DOHH2 (cell line): ENCODE results near the gene MRPL55.

Experiments used
- H3F3A ChIP-seq: fragments of 200-600 bp; sonication (generic), shearing (Covaris generic); 2 replicates; pipeline ENCODE4 v1.6.0; 2016; ENCODE audit warnings: antibody characterized with exemption, mild to moderate bottlenecking; ENCODE audit not compliant: control insufficient read depth, insufficient read depth
- H3K27ac ChIP-seq: fragments of 200-600 bp; sonication (generic); 2 replicates; pipeline ENCODE4 v1.5.1; 2014; ENCODE audit warnings: low read depth, mild to moderate bottlenecking, low read length, moderate library complexity
- H3K27me3 ChIP-seq: fragments of 200-600 bp; sonication (generic); 2 replicates; pipeline ENCODE4 v1.6.1; 2014; ENCODE audit warnings: mild to moderate bottlenecking, low read length, mixed read lengths; ENCODE audit not compliant: control insufficient read depth
- H3K36me3 ChIP-seq: fragments of 200-600 bp; sonication (generic); 2 replicates; pipeline ENCODE4 v1.6.1; 2014; ENCODE audit warnings: mild to moderate bottlenecking, low read length, moderate library complexity, mixed read lengths; ENCODE audit not compliant: control insufficient read depth
- H3K4me1 ChIP-seq: fragments of 200-600 bp; sonication (generic); 2 replicates; pipeline ENCODE4 v1.6.1; 2014; ENCODE audit warnings: mild to moderate bottlenecking, low read length, mixed read lengths; ENCODE audit not compliant: control insufficient read depth
- H3K4me2 ChIP-seq: fragments of 200-600 bp; sonication (generic); 2 replicates; pipeline ENCODE4 v1.6.0; 2014; ENCODE audit warnings: mild to moderate bottlenecking, low read length, moderate library complexity
- H3K4me3 ChIP-seq: fragments of 200-600 bp; sonication (generic); 2 replicates; pipeline ENCODE4 v1.5.1; 2014; ENCODE audit warnings: mild to moderate bottlenecking, low read length, mixed read lengths
- H3K79me2 ChIP-seq: fragments of 200-600 bp; sonication (generic); 2 replicates; pipeline ENCODE4 v1.6.1; 2014; ENCODE audit warnings: mild to moderate bottlenecking, low read length, mixed read lengths; ENCODE audit not compliant: control insufficient read depth
- H3K9me2 ChIP-seq: fragments of 200-600 bp; sonication (generic); replicated peaks from 2 replicates; pipeline ENCODE4 v1.6.1; 2014; ENCODE audit warnings: mild to moderate bottlenecking, low read length, mixed read lengths; ENCODE audit not compliant: control insufficient read depth
- H3K9me3 ChIP-seq: fragments of 200-600 bp; sonication (generic); 2 replicates; pipeline ENCODE4 v1.6.1; 2014; ENCODE audit warnings: antibody characterized with exemption, low read length, mixed read lengths; ENCODE audit not compliant: control insufficient read depth, insufficient read depth
- H4K20me1 ChIP-seq: fragments of 200-600 bp; sonication (generic); 2 replicates; pipeline ENCODE4 v1.6.0; 2014; ENCODE audit warnings: low read depth, mild to moderate bottlenecking, antibody characterized with exemption, low read length, moderate library complexity; ENCODE audit not compliant: control insufficient read depth, insufficient read depth
- EZH2phosphoT487 ChIP-seq: fragments of 200-600 bp; sonication (generic); IDR thresholded peaks from 2 replicates; pipeline ENCODE4 v1.6.1; 2017; ENCODE audit warnings: borderline replicate concordance, mild to moderate bottlenecking, antibody characterized with exemption, low read length, moderate library complexity, mixed read lengths
- TF ChIP-seq, protein P1 (sequence below): fragments of 200-600 bp; sonication (generic); IDR thresholded peaks from one replicate; pipeline ENCODE4 v1.5.1; 2014; ENCODE audit warnings: antibody characterized with exemption, mild to moderate bottlenecking, low read depth, low read length; ENCODE audit not compliant: poor library complexity, severe bottlenecking

The MRPL55 gene

DNA sequence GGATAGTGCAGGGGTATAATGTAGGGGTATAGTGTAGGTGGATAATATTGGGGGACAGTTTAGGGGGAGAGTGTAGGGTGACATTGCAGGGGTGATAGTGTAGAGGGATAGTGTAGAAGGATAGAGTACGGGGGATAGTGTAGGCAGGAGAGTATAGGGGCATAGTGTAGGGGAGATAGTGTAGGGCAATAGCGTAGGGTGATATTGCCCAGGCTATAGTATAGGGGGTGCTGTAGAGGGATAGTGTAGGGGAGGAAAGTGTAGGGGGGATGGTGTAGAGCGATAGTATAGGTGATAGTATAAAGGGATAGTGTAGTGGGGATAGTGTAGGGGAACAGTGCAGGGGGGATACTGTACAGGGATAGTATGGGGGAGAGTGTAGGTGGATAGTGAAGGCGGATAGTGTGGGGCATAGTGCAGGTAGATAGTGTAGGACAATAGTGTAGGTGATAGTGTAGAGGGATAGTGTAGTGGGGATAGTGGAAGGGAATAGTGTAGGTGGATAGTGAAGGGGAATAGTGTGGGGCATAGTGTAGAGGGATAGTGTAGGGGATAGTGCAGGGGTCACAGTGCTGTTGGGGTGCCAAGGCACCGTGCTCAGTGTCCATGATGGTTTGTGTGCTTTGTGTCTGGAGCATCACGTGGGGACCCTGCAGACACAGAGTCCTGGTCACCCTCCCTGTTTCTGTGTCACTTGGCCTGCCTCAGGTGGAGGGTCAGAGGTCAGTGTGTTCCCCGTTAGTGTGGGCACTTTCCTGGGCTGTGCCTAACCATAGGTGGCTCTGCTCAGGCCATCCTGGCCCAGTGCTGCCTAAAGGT is 37.1 kb downstream of the MRPL55 start:
- Histone ChIP-seq H3K4me3 (no peak overlapping the region), H3K4me1 (0 out of 2 replicates have a peak, but pooled peaks cover 3% of the 10 kb centered on the region), H3K79me2 (no peaks in the 10 kb centered on the region), H3K9me3 (no peaks in the 10 kb centered on the region), H3F3A (no peaks in the 10 kb centered on the region; the same call in 1 of the 2 replicates), H3K9me2 (no peaks in the 10 kb centered on the region), H4K20me1 (peaks cover 12% of the 10 kb centered on the region; the same call in 1 of the 2 replicates), H3K36me3 (no peaks in the 10 kb centered on the region), H3K27ac (no peak overlapping the region), H3K4me2 (no peak overlapping the region), H3K27me3 (peaks cover 7% of the 10 kb centered on the region; the same call in 1 of the 2 replicates)
- TF ChIP-seq, protein P1, sequence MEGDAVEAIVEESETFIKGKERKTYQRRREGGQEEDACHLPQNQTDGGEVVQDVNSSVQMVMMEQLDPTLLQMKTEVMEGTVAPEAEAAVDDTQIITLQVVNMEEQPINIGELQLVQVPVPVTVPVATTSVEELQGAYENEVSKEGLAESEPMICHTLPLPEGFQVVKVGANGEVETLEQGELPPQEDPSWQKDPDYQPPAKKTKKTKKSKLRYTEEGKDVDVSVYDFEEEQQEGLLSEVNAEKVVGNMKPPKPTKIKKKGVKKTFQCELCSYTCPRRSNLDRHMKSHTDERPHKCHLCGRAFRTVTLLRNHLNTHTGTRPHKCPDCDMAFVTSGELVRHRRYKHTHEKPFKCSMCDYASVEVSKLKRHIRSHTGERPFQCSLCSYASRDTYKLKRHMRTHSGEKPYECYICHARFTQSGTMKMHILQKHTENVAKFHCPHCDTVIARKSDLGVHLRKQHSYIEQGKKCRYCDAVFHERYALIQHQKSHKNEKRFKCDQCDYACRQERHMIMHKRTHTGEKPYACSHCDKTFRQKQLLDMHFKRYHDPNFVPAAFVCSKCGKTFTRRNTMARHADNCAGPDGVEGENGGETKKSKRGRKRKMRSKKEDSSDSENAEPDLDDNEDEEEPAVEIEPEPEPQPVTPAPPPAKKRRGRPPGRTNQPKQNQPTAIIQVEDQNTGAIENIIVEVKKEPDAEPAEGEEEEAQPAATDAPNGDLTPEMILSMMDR: no peak
- no peak for TF ChIP-seq EZH2phosphoT487

GRCh38 chr1:228070851-228071250 is 38.2 kb downstream of the MRPL55 start:
- no peaks in the 10 kb centered on the region for H3K9me3 ChIP-seq
- no peak overlapping the region for H3K4me2 ChIP-seq
- peaks cover 7% of the 10 kb centered on the region; the same call in 1 of the 2 replicates for H3K27me3 ChIP-seq
- H3K4me1 ChIP-seq: 0 out of 2 replicates have a peak, but pooled peaks cover 3% of the 10 kb centered on the region
- no peaks in the 10 kb centered on the region for H3K79me2 ChIP-seq
- H3F3A ChIP-seq: no peaks in the 10 kb centered on the region; the same call in 1 of the 2 replicates
- peaks cover 12% of the 10 kb centered on the region; the same call in 1 of the 2 replicates for H4K20me1 ChIP-seq
- no peaks in the 10 kb centered on the region for H3K36me3 ChIP-seq
- H3K9me2 ChIP-seq: no peaks in the 10 kb centered on the region
- no peak for TF ChIP-seq EZH2phosphoT487
- TF ChIP-seq, protein P1: no peak
- H3K4me3 ChIP-seq: no peak overlapping the region
- H3K27ac ChIP-seq: no peak overlapping the region

DNA sequence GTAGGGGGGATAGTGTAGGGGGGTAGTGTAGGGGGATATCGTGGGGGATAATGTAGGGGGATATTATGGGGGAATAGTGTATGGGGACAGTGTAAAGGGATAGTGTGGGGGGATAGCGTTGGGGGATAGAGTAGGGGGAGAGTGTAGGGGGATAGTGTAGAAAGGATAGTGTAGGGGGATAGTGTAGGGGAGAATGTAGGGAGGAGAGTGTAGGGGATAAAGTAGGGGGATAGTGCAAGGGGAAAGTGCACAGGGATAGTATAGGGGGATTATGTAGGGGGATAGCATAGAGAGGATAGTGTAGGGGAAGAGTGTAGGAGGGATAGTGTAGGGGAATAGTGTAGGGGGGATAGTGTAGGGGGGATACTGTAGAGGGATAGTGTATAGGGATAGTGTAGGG is 38.9 kb downstream of the MRPL55 start:
- no peak overlapping the region for H3K4me2 ChIP-seq
- TF ChIP-seq EZH2phosphoT487: no peak
- TF ChIP-seq, protein P1: no peak
- no peaks in the 10 kb centered on the region for H3K36me3 ChIP-seq
- no peaks in the 10 kb centered on the region for H3K9me2 ChIP-seq
- no peaks in the 10 kb centered on the region for H3K9me3 ChIP-seq
- 0 out of 2 replicates have a peak, but pooled peaks cover 3% of the 10 kb centered on the region for H3K4me1 ChIP-seq
- 0 out of 2 replicates have a peak, but pooled peaks cover 3% of the 10 kb centered on the region for H3K27me3 ChIP-seq
- H3F3A ChIP-seq: no peaks in the 10 kb centered on the region; the same call in 1 of the 2 replicates
- no peak overlapping the region for H3K27ac ChIP-seq
- H4K20me1 ChIP-seq: peaks cover 8% of the 10 kb centered on the region; the same call in 1 of the 2 replicates
- H3K79me2 ChIP-seq: no peaks in the 10 kb centered on the region
- no peak overlapping the region for H3K4me3 ChIP-seq
